ENCODE measurements around the gene FHL3. TPM values are rescaled to one million over a fixed set of nuclear protein-coding genes. Genes with fewer than 3 reads are reported as not detected.
A peak's percentile ranks its signal among the peaks of the same experiment; 100 is the strongest.

The FHL3 gene
- total and polyA plus RNA-seq, 2 of the 4 experiments (the other 2 are of a cell fraction) = 11.5 to 27.1 TPM

DNA sequence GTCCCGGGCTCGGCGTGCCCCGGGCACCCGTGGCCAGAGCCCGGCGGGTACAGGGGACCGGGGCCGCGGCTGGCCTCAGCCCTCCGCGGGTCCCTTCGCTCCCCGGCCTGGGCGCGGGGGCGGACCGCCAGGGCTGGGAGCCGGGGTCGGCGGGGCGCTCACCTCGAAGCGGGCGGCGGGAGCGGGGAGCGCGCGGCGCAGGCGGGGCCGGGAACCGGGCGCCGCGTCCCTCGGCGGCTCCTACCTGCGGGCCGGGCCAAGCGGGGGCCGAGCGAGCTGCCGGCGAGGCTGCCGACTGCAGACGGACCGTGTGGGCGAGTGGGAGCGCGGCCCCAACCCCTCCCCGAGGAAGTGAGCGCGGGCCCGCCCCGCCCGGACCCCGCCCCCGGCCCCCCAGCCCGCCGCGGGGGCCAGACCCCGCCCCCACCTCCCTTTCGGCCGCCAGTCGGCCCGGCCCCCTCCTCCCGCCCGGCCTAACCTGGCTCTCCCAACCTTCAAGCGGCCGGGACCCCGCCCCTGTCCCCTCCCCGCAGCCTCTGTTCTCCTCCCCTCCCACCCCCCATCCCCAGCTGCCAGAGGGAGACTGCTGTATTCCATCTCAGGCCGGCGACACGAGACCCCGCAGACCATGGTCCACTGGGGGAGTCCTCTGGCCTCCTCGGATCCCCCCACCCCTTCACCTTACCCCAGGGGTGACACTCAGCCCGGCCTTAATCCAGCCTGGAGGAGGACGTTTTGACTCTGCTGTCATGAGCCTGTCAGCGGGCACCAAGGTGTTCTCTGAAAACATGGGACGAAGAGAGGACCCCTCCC, at the start of gene FHL3 (continued):
- TF ChIP-seq CEBPB (IDR thresholded peaks at IDR 0.05; ENCODE audit: low read depth, low read length) = no peak
- no peak for TF ChIP-seq MXI1 (IDR thresholded peaks at IDR 0.05; ENCODE audit: borderline replicate concordance, low read depth, low read length)
- TF ChIP-seq RFX5 (IDR thresholded peaks at IDR 0.05; ENCODE audit: low read depth, low read length) = no peak
- peak; percentile 43; the same call in 1 of the 2 replicates for TF ChIP-seq POLR2A (IDR thresholded peaks at IDR 0.05; ENCODE audit: low read depth, low read length)
- no peak for TF ChIP-seq MAFK (IDR thresholded peaks at IDR 0.05; ENCODE audit: low read depth, low read length)

DNA sequence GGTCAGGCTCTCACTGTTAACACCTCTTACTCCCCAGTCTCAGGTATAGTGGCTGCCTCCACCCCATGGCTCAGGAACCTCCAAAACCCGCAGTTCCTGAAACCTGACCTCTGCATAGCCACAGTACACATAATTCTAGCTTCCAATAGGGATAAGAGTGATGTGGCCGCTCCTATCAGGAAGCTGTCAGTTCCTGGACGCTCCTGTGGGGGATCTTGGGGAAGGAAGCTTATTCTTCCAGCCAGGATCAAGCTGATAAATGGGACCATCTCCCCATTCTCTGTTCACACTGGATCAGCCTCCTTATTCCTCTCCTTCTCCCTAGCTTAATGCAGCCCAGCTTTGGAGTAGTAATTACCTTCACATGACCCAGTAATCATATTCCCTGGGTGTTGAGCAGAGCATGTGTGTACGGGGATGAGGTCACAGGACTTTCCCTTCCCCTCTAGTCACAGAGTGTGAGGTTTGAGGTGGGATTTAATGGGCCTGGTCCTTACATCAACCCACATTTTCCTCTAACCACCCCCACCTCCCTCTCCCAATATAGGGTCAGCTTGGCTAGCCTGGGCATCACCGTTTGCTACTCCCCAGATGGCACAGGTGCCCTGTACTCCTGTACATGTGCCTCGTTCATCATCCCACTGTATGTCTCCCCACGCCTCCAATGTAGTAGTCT, 48.2 kb upstream of the FHL3 start:
- in situ Hi-C loops (cut with MboI; ENCODE audit: low sequenced_read_pairs) = no loop called here
- H3K23ac ChIP-seq (ENCODE audit: low read depth, low read length) = no peak overlapping the region
- dilution Hi-C loops (cut with HindIII; ENCODE audit: low sequenced_read_pairs, unreplicated experiment) = no loop called here
- no peaks in the 10 kb centered on the region for H3K4me1 ChIP-seq (ENCODE audit: control insufficient read depth, insufficient read depth, low read length)
- no peak overlapping the region for H4K8ac ChIP-seq (ENCODE audit: low read depth in 2 of 2, low read length in 2 of 2)
- peaks cover 44% of the 10 kb centered on the region for H3K27me3 ChIP-seq (ENCODE audit: control insufficient read depth, insufficient read depth, low read length)
- no peak overlapping the region for H3K4me3 ChIP-seq (ENCODE audit: insufficient read depth, low read depth, low read length)
- no CpG with 5 or more reads among the region's 7 CpGs for WGBS, 2 experiments (ENCODE audit: extremely low coverage in 2 of 2, insufficient read length in 1 of 2)
- no peak overlapping the region for H3K14ac ChIP-seq (replicated peaks; ENCODE audit: low read depth, low read length)
- no peak overlapping the region for H2BK5ac ChIP-seq (ENCODE audit: low read depth, low read length, poor library complexity, severe bottlenecking)
- H3K79me1 ChIP-seq (ENCODE audit: low read depth in 1 of 2, low read length in 2 of 2) = no peaks in the 10 kb centered on the region
- no peak overlapping the region for H3K27ac ChIP-seq (ENCODE audit: insufficient read depth, low read length)
- H4K5ac ChIP-seq (ENCODE audit: low read depth, low read length) = no peak overlapping the region
- H2AK9ac ChIP-seq (replicated peaks; ENCODE audit: low read depth, low read length, poor library complexity) = peak overlapping the region; percentile 39
- BruUV-seq (replicated peaks) = no TSS peak
- H3K36me3 ChIP-seq (ENCODE audit: control insufficient read depth, insufficient read depth, low read length) = no peaks in the 10 kb centered on the region
- H2AFZ ChIP-seq (replicated peaks; ENCODE audit: low read length, poor library complexity) = peak overlapping the region; percentile 5
- H4K91ac ChIP-seq (ENCODE audit: insufficient read depth, low read depth, low read length) = no peak overlapping the region
- no peak overlapping the region for H3K4me2 ChIP-seq (ENCODE audit: low read depth, low read length)
- no peaks in the 10 kb centered on the region for H4K20me1 ChIP-seq (ENCODE audit: insufficient read depth, low read length)
- H3K9me3 ChIP-seq (ENCODE audit: control insufficient read depth, insufficient read depth, low read length) = no peaks in the 10 kb centered on the region
- DNase-seq (no peak), ATAC-seq (ENCODE audit: low read depth) (no peak)
- ChIA-PET POLR2A (ENCODE audit: unreplicated experiment) (no interaction called here), CTCF (no interaction called here)
- H3K4ac ChIP-seq (ENCODE audit: low read depth, low read length) = no peak overlapping the region
- H3K9ac ChIP-seq (ENCODE audit: low read depth, low read length) = no peak overlapping the region
- H3K56ac ChIP-seq (ENCODE audit: extremely low read depth, insufficient read depth, low read length) = no peak overlapping the region
- intact Hi-C loops (cut with micrococcal nuclease) = no loop called here
- H3K9me1 ChIP-seq (ENCODE audit: insufficient read depth, low read length) = no peaks in the 10 kb centered on the region
- no peak overlapping the region for H2BK20ac ChIP-seq (ENCODE audit: low read depth, low read length)
- H2BK120ac ChIP-seq (ENCODE audit: low read depth, low read length) = no peak overlapping the region
- H3K18ac ChIP-seq (ENCODE audit: low read depth, low read length) = no peak overlapping the region
- TF ChIP-seq MAFK (IDR thresholded peaks at IDR 0.05; ENCODE audit: low read depth, low read length) (no peak), CHD1 (IDR thresholded peaks at IDR 0.05; ENCODE audit: low read depth, low read length) (no peak), NFE2L2 (IDR thresholded peaks at IDR 0.05; ENCODE audit: low read depth, low read length) (no peak), MXI1 (IDR thresholded peaks at IDR 0.05; ENCODE audit: borderline replicate concordance, low read depth, low read length) (no peak), RFX5 (IDR thresholded peaks at IDR 0.05; ENCODE audit: low read depth, low read length) (no peak), BHLHE40 (IDR thresholded peaks at IDR 0.05; ENCODE audit: low read depth, low read length) (no peak), FOS (IDR thresholded peaks at IDR 0.05; ENCODE audit: low read depth, low read length) (no peak), MAZ (IDR thresholded peaks at IDR 0.05; ENCODE audit: borderline replicate concordance, low read depth, low read length) (no peak), SMC3 (IDR thresholded peaks at IDR 0.05; ENCODE audit: low read depth, low read length) (no peak)
- TF ChIP-seq, protein P1, sequence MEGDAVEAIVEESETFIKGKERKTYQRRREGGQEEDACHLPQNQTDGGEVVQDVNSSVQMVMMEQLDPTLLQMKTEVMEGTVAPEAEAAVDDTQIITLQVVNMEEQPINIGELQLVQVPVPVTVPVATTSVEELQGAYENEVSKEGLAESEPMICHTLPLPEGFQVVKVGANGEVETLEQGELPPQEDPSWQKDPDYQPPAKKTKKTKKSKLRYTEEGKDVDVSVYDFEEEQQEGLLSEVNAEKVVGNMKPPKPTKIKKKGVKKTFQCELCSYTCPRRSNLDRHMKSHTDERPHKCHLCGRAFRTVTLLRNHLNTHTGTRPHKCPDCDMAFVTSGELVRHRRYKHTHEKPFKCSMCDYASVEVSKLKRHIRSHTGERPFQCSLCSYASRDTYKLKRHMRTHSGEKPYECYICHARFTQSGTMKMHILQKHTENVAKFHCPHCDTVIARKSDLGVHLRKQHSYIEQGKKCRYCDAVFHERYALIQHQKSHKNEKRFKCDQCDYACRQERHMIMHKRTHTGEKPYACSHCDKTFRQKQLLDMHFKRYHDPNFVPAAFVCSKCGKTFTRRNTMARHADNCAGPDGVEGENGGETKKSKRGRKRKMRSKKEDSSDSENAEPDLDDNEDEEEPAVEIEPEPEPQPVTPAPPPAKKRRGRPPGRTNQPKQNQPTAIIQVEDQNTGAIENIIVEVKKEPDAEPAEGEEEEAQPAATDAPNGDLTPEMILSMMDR (conservative IDR thresholded peaks at IDR 0.05; ENCODE audit: low read depth, low read length) = no peak
- TF ChIP-seq, protein P2, sequence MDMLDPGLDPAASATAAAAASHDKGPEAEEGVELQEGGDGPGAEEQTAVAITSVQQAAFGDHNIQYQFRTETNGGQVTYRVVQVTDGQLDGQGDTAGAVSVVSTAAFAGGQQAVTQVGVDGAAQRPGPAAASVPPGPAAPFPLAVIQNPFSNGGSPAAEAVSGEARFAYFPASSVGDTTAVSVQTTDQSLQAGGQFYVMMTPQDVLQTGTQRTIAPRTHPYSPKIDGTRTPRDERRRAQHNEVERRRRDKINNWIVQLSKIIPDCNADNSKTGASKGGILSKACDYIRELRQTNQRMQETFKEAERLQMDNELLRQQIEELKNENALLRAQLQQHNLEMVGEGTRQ (IDR thresholded peaks at IDR 0.05; ENCODE audit: low read depth, low read length) = no peak
- H2AK5ac ChIP-seq (ENCODE audit: low read depth, low read length) = no peak overlapping the region
- no peak overlapping the region for H2BK15ac ChIP-seq (ENCODE audit: low read depth, low read length)

Measured in IMR-90 (cell line).